ENCODE results near the gene TNKS2. TPM values are rescaled to one million over a fixed set of nuclear protein-coding genes. Genes with fewer than 3 reads are reported as not detected.

Gene TNKS2
- polyA plus RNA-seq, 1 donor (not counting 4 experiments of a cell fraction or from before 2014, with no cell fraction given) = 35.4 TPM

DNA sequence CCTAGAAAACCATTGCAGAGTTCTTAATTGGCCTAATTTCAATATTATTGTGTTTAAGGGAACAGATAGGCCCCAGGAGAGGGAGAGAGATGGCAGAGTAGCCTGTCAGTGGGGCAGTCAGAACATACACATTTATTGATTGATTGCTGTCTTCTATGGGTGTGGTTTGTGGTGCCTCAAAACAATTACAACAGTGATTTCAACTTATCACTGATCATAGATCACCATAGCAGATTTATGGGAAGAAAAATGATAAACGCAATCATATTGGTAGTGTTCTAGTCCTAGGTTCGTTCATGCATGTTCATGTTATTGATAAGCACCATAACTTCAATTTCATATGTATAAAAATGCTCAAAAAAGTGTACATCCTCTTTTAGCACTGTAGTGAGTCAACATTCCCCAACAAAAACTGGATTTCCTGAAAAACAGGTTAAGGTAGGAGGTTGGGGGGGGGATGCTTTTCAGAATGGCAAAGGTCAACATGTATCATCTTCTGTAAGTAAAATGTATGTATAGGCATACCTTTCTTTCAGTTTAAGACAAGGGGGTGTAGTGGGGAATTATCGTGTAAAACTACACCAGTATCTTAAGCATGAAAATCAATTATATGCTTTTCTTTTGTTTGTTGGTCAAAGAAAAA is 1.1 kb upstream of the TNKS2 start:
- dilution Hi-C loops (cut with MboI; ENCODE audit: extremely low pct_ligation_motif_present, low sequenced_read_pairs) = no loop called here

DNA sequence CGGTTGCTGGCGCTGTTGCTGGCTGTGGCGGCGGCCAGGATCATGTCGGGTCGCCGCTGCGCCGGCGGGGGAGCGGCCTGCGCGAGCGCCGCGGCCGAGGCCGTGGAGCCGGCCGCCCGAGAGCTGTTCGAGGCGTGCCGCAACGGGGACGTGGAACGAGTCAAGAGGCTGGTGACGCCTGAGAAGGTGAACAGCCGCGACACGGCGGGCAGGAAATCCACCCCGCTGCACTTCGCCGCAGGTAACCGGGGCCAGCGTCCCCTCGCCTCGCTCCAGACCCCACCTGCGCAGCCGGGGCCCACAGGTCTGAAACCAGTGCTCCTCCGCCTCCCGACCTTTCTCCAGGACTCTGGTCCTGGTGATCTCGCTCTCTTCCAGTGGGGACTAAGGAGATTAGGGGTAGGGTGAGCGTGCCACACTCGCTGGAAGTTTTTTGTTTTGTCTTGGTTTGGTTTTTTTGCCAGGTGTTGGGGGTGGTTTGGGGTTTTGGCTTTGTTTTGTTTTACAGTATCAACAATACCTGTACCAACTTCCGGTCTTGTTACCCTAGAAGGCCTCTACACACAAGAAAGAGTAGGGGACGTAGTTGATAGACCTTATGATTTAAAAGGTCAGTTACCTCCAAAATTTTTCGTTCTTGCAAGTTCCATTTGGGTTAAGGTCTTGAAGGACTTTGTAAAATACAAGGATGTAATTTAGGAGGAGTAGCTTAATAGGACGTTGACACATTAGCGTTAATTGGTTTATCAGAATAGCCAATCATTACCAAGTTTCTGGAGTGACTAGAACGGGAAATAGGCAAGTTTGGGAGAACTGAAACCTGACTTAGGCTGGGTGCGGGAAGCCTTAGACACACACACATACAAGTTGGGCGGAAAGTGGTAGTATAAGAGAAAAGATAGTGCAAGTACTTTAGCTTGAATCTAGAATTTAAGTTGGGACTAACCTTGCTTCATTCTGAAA is 704 bp downstream of the TNKS2 start:
- Histone ChIP-seq H3K27me3 (ENCODE audit: control insufficient read depth, extremely low read depth, insufficient read depth, low read length) (no peaks in the 10 kb centered on the region), H3K9ac (ENCODE audit: control insufficient read depth, extremely low read depth, insufficient read depth, low read length) (peak overlapping the region; percentile 98), H3K4me3 (ENCODE audit: control insufficient read depth in 2 of 3, extremely low read depth in 1 of 3, insufficient read depth in 2 of 3, low read depth in 1 of 3, low read length in 3 of 3) (peak overlapping the region; percentile 91 to 98 (median 93)), H3K9me1 (ENCODE audit: control insufficient read depth, extremely low read depth, insufficient read depth, low read length) (no peaks in the 10 kb centered on the region), H3K79me2 (ENCODE audit: control insufficient read depth, insufficient read depth, low read length) (peaks cover 57% of the 10 kb centered on the region), H2AFZ (ENCODE audit: control insufficient read depth, low read length) (peak overlapping the region; percentile 76), H3K4me2 (ENCODE audit: control insufficient read depth, extremely low read depth, insufficient read depth, low read depth, low read length) (peak overlapping the region; percentile 84), H3K4me1 (ENCODE audit: control insufficient read depth, extremely low read depth, insufficient read depth, low read length) (peaks cover 26% of the 10 kb centered on the region), H3K27ac (ENCODE audit: control insufficient read depth, insufficient read depth, low read length) (peak overlapping the region; percentile 95), H4K20me1 (ENCODE audit: control insufficient read depth, extremely low read depth, insufficient read depth, low read length) (peaks cover 4% of the 10 kb centered on the region), H3K9me3 (ENCODE audit: control insufficient read depth, low read depth, low read length) (no peaks in the 10 kb centered on the region), H3K36me3 (ENCODE audit: control insufficient read depth in 2 of 2, extremely low read depth in 1 of 2, insufficient read depth in 2 of 2, low read length in 2 of 2) (peaks cover 0 to 4% of the 10 kb centered on the region in 2 experiments)
- no peak for TF ChIP-seq EZH2 (IDR thresholded peaks at IDR 0.05; ENCODE audit: low read length)
- DNase-seq (ENCODE audit: low read depth, low spot score) (no peak), FAIRE-seq (peak; percentile 41)
- dilution Hi-C loops (cut with MboI; ENCODE audit: extremely low pct_ligation_motif_present, low sequenced_read_pairs) = no loop called here

More for the DNA sequence above, 1.1 kb upstream of the TNKS2 start:
- Histone ChIP-seq H3K4me1 (ENCODE audit: control insufficient read depth, extremely low read depth, insufficient read depth, low read length) (peaks cover 26% of the 10 kb centered on the region), H3K79me2 (ENCODE audit: control insufficient read depth, insufficient read depth, low read length) (peaks cover 40% of the 10 kb centered on the region), H3K4me2 (ENCODE audit: control insufficient read depth, extremely low read depth, insufficient read depth, low read depth, low read length) (peak overlapping the region; percentile 99), H2AFZ (ENCODE audit: control insufficient read depth, low read length) (peak overlapping the region; percentile 79), H3K9ac (ENCODE audit: control insufficient read depth, extremely low read depth, insufficient read depth, low read length) (peak overlapping the region; percentile 98), H3K9me3 (ENCODE audit: control insufficient read depth, low read depth, low read length) (no peaks in the 10 kb centered on the region), H3K36me3 (ENCODE audit: control insufficient read depth in 2 of 2, extremely low read depth in 1 of 2, insufficient read depth in 2 of 2, low read length in 2 of 2) (peaks cover 0 to 2% of the 10 kb centered on the region in 2 experiments), H3K27me3 (ENCODE audit: control insufficient read depth, extremely low read depth, insufficient read depth, low read length) (no peaks in the 10 kb centered on the region), H3K9me1 (ENCODE audit: control insufficient read depth, extremely low read depth, insufficient read depth, low read length) (no peaks in the 10 kb centered on the region), H4K20me1 (ENCODE audit: control insufficient read depth, extremely low read depth, insufficient read depth, low read length) (no peaks in the 10 kb centered on the region), H3K27ac (ENCODE audit: control insufficient read depth, insufficient read depth, low read length) (peak overlapping the region; percentile 95), H3K4me3 (ENCODE audit: control insufficient read depth in 2 of 3, extremely low read depth in 1 of 3, insufficient read depth in 2 of 3, low read depth in 1 of 3, low read length in 3 of 3) (peak overlapping the region; percentile 91 to 98 (median 93))
- no peak for DNase-seq (ENCODE audit: low read depth, low spot score)
- TF ChIP-seq, protein P1, sequence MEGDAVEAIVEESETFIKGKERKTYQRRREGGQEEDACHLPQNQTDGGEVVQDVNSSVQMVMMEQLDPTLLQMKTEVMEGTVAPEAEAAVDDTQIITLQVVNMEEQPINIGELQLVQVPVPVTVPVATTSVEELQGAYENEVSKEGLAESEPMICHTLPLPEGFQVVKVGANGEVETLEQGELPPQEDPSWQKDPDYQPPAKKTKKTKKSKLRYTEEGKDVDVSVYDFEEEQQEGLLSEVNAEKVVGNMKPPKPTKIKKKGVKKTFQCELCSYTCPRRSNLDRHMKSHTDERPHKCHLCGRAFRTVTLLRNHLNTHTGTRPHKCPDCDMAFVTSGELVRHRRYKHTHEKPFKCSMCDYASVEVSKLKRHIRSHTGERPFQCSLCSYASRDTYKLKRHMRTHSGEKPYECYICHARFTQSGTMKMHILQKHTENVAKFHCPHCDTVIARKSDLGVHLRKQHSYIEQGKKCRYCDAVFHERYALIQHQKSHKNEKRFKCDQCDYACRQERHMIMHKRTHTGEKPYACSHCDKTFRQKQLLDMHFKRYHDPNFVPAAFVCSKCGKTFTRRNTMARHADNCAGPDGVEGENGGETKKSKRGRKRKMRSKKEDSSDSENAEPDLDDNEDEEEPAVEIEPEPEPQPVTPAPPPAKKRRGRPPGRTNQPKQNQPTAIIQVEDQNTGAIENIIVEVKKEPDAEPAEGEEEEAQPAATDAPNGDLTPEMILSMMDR (optimal IDR thresholded peaks at IDR 0.05 in 1 of 3, IDR thresholded peaks at IDR 0.05 in 1 of 3, conservative IDR thresholded peaks at IDR 0.05 in 1 of 3; ENCODE audit: extremely low read depth in 1 of 3, insufficient read depth in 2 of 3, low read length in 3 of 3) = no peak
- no peak for TF ChIP-seq EZH2 (IDR thresholded peaks at IDR 0.05; ENCODE audit: low read length)
- peak; percentile 46 for FAIRE-seq

All from keratinocyte (primary cell).